Spleen (tissue), 7 donors: ENCODE data around the gene MYO5A.
"Not testable (repeated sequence)": the region's sequence is repeated elsewhere in the genome, so short reads cannot be mapped to it uniquely, and the experiment has no call there.

Experiments used
- POLR2A ChIP-seq, 3 donors: fragments of 450-650 bp; IDR thresholded peaks; one replicate each; pipeline ENCODE4 v1.5.1; 2017; ENCODE audit warnings: antibody characterized with exemption in 3 of 3, mild to moderate bottlenecking in 1 of 3
- POLR2AphosphoS5 ChIP-seq, 3 donors: sonication (generic); formaldehyde crosslinking; IDR thresholded peaks; one replicate each; pipeline ENCODE4 v1.5.1; 2017; ENCODE audit warnings: antibody characterized with exemption in 3 of 3
- TF ChIP-seq, protein P1 (sequence below), 11 experiments: fragments of 200-600 bp in 7 of 11; fragments of 450-650 bp in 4 of 11; sonication (generic) in 4 of 11; IDR thresholded peaks in 8 of 11; conservative IDR thresholded peaks in 3 of 11; 1 replicate in 7 of 11; 2 replicates in 4 of 11; pipeline versions ENCODE4 v1.4.0 to v1.8.0; 2016 to 2021; ENCODE audit warnings: antibody characterized with exemption in 11 of 11, inconsistent platforms in 4 of 11, mild to moderate bottlenecking in 1 of 11
- donor health status: DM: no; HTN: no; CAD: no; lungs with moderate emphysema.
- donor health status: DM: no; HTN: no; CAD: no.
- donor health status: DM: no; HTN: no; CAD: no.

GRCh38 chr15:52512869-52513268 lies 15.8 kb downstream of the MYO5A start:
- TF ChIP-seq, protein P1, sequence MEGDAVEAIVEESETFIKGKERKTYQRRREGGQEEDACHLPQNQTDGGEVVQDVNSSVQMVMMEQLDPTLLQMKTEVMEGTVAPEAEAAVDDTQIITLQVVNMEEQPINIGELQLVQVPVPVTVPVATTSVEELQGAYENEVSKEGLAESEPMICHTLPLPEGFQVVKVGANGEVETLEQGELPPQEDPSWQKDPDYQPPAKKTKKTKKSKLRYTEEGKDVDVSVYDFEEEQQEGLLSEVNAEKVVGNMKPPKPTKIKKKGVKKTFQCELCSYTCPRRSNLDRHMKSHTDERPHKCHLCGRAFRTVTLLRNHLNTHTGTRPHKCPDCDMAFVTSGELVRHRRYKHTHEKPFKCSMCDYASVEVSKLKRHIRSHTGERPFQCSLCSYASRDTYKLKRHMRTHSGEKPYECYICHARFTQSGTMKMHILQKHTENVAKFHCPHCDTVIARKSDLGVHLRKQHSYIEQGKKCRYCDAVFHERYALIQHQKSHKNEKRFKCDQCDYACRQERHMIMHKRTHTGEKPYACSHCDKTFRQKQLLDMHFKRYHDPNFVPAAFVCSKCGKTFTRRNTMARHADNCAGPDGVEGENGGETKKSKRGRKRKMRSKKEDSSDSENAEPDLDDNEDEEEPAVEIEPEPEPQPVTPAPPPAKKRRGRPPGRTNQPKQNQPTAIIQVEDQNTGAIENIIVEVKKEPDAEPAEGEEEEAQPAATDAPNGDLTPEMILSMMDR (IDR thresholded peaks at IDR 0.05 in 8 of 11, conservative IDR thresholded peaks at IDR 0.05 in 3 of 11) = not testable (repeated sequence)
- TF ChIP-seq POLR2A, POLR2AphosphoS5 (IDR thresholded peaks at IDR 0.05): not testable (repeated sequence)
